GM06990 (cell line): ENCODE data around the gene WHRN.

ENCODE experiments used
- DNase-seq: peaks from one replicate; pipeline ENCODE4 v3.0.0-alpha.2; 2011; ENCODE audit not compliant: insufficient read length; ENCODE audit errors: extremely low read depth
- H3K27me3 ChIP-seq: replicated peaks from 2 replicates; pipeline ENCODE4 v1.6.0; 2011; ENCODE audit warnings: low read length; ENCODE audit not compliant: control insufficient read depth, insufficient read depth
- H3K36me3 ChIP-seq: 2 replicates; pipeline ENCODE4 v1.5.1; 2011; ENCODE audit warnings: low read length; ENCODE audit not compliant: control insufficient read depth, insufficient read depth
- H3K4me3 ChIP-seq: replicated peaks from 2 replicates; pipeline ENCODE4 v1.5.1; 2011; ENCODE audit warnings: low read depth, mild to moderate bottlenecking, control low read depth, low read length
- CTCF ChIP-seq: IDR thresholded peaks from 2 replicates; pipeline ENCODE4 v1.5.1; 2011; ENCODE audit warnings: low read length, control low read depth, mild to moderate bottlenecking, inconsistent platforms; ENCODE audit not compliant: insufficient read depth, poor library complexity, severe bottlenecking

WHRN gene

GRCh38 chr9:114448706-114449105 is 56.6 kb downstream of the WHRN start:
- Histone ChIP-seq H3K36me3 (no peaks in the 10 kb centered on the region), H3K4me3 (no peak overlapping the region), H3K27me3 (no peaks in the 10 kb centered on the region; the same call in 1 of the 2 replicates)
- no peak for DNase-seq
- TF ChIP-seq CTCF: no peak

GRCh38 chr9:114446672-114447450 is 58.4 kb downstream of the WHRN start:
- no peaks in the 10 kb centered on the region for H3K36me3 ChIP-seq
- TF ChIP-seq CTCF: no peak
- no peak overlapping the region for H3K4me3 ChIP-seq
- H3K27me3 ChIP-seq: no peaks in the 10 kb centered on the region
- DNase-seq: no peak

GRCh38 chr9:114446036-114446435 is 59.2 kb downstream of the WHRN start:
- DNase-seq: no peak
- no peaks in the 10 kb centered on the region for H3K36me3 ChIP-seq
- TF ChIP-seq CTCF: no peak
- no peaks in the 10 kb centered on the region for H3K27me3 ChIP-seq
- no peak overlapping the region for H3K4me3 ChIP-seq

GRCh38 chr9:114445616-114446015 is 59.7 kb downstream of the WHRN start:
- Histone ChIP-seq H3K27me3 (no peaks in the 10 kb centered on the region), H3K36me3 (no peaks in the 10 kb centered on the region), H3K4me3 (no peak overlapping the region)
- no peak for TF ChIP-seq CTCF
- DNase-seq: no peak

- no peaks in the 10 kb centered on the region for H3K27me3 ChIP-seq
- H3K4me3 ChIP-seq: no peak overlapping the region
- TF ChIP-seq CTCF: no peak
- DNase-seq: no peak
- no peaks in the 10 kb centered on the region for H3K36me3 ChIP-seq
These were observed 63.3 kb downstream of the WHRN start for GRCh38 chr9:114442022-114442421.

GRCh38 chr9:114437401-114437893 is 67.8 kb downstream of the WHRN start:
- Histone ChIP-seq H3K4me3 (no peak overlapping the region), H3K36me3 (no peaks in the 10 kb centered on the region), H3K27me3 (no peaks in the 10 kb centered on the region)
- no peak for DNase-seq
- TF ChIP-seq CTCF: no peak
